MM.1S (cell line): Measurements from ENCODE around the gene SETBP1.

Experiments used
- DNase-seq: peaks from one replicate; pipeline ENCODE4 v3.0.0-alpha.2; 2015
- H2AFZ ChIP-seq: fragments of 300-600 bp; sonication (generic); 2 replicates; pipeline ENCODE4 v1.6.0; 2016; ENCODE audit warnings: antibody characterized with exemption, low read length
- H3F3A ChIP-seq: fragments of 300-600 bp; sonication (generic); 2 replicates; pipeline ENCODE4 v1.6.1; 2016; ENCODE audit warnings: mild to moderate bottlenecking, antibody characterized with exemption, low read length, moderate library complexity, mixed read lengths; ENCODE audit not compliant: insufficient read depth
- H3K27ac ChIP-seq: fragments of 300-600 bp; sonication (generic); 2 replicates; pipeline ENCODE4 v1.5.1; 2016; ENCODE audit warnings: mild to moderate bottlenecking, low read length
- H3K27me3 ChIP-seq: fragments of 300-600 bp; sonication (generic); replicated peaks from 2 replicates; pipeline ENCODE4 v1.6.0; 2016; ENCODE audit warnings: low read length; ENCODE audit not compliant: insufficient read depth
- H3K36me3 ChIP-seq: fragments of 300-600 bp; sonication (generic); replicated peaks from 2 replicates; pipeline ENCODE4 v1.6.1; 2016; ENCODE audit warnings: mild to moderate bottlenecking, low read length, mixed read lengths; ENCODE audit not compliant: insufficient read depth
- H3K4me1 ChIP-seq: fragments of 300-600 bp; sonication (generic); 2 replicates; pipeline ENCODE4 v1.6.1; 2016; ENCODE audit warnings: low read length, mixed read lengths
- H3K4me2 ChIP-seq: fragments of 300-600 bp; sonication (generic); 2 replicates; pipeline ENCODE4 v1.6.0; 2016; ENCODE audit warnings: low read depth, low read length
- H3K4me3 ChIP-seq: fragments of 300-600 bp; sonication (generic); 2 replicates; pipeline ENCODE4 v1.5.1; 2016; ENCODE audit warnings: low read length, mixed read lengths
- H3K79me2 ChIP-seq: fragments of 300-600 bp; sonication (generic); 2 replicates; pipeline ENCODE4 v1.6.1; 2016; ENCODE audit warnings: mixed run types, low read length, mixed read lengths
- H3K9ac ChIP-seq: fragments of 300-600 bp; sonication (generic); 2 replicates; pipeline ENCODE4 v1.6.1; 2016; ENCODE audit warnings: low read length, mixed read lengths
- H3K9me2 ChIP-seq: fragments of 300-600 bp; sonication (generic); replicated peaks from 2 replicates; pipeline ENCODE4 v1.6.1; 2016; ENCODE audit warnings: mild to moderate bottlenecking, low read length, mixed read lengths; ENCODE audit not compliant: insufficient read depth
- H3K9me3 ChIP-seq: fragments of 300-600 bp; sonication (generic); replicated peaks from 2 replicates; pipeline ENCODE4 v1.6.1; 2016; ENCODE audit warnings: mild to moderate bottlenecking, low read length, mixed read lengths; ENCODE audit not compliant: insufficient read depth
- H4K20me1 ChIP-seq: fragments of 300-600 bp; sonication (generic); 2 replicates; pipeline ENCODE4 v1.6.1; 2016; ENCODE audit warnings: mild to moderate bottlenecking, low read length, moderate library complexity, mixed read lengths; ENCODE audit not compliant: insufficient read depth
- CTCF ChIP-seq: fragments of 300-600 bp; sonication (generic); IDR thresholded peaks from 2 replicates; pipeline ENCODE4 v1.5.1; 2016; ENCODE audit warnings: antibody characterized with exemption, low read length, mixed read lengths
- EZH2 ChIP-seq: fragments of 300-600 bp; sonication (generic); optimal IDR thresholded peaks from 2 replicates; pipeline ENCODE3; 2017; ENCODE audit warnings: low read depth, mild to moderate bottlenecking, antibody characterized with exemption, low read length, mixed read lengths
- EZH2phosphoT487 ChIP-seq: fragments of 300-600 bp; sonication (generic); IDR thresholded peaks from 2 replicates; pipeline ENCODE4 v1.6.1; 2018; ENCODE audit warnings: antibody characterized with exemption, low read length

Gene SETBP1

GRCh38 chr18:44961288-44961995 lies 280.8 kb downstream of the SETBP1 start:
- no peaks in the 10 kb centered on the region for H3K4me1 ChIP-seq

DNA sequence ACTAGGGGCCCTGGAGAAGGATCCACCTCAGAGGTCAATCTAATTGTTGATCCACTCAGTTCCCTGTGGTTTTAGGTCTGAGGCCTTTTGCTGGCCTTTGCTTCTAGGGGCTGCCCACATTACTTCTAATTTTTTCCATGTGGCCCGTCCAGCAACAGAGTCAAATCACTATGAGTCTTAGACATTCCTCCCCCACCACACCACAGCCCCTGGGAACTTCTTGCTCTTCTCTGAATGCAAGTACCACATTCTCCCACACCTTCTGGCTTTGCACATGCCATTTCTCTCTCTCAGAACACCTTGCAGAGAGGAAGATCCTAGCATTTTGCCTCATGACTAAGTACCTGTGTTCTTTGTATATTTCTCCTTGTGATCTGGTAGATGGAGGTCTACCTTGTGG lies 286.9 kb downstream of the SETBP1 start:
- TF ChIP-seq EZH2phosphoT487 (no peak), CTCF (no peak)
- H3K9me3 ChIP-seq, result no peaks in the 10 kb centered on the region
- DNase-seq, result no peak

More at GRCh38 chr18:44961288-44961995, 280.8 kb downstream of the SETBP1 start:
- Histone ChIP-seq H3K9me2 (no peaks in the 10 kb centered on the region), H3K36me3 (no peaks in the 10 kb centered on the region), H3F3A (no peaks in the 10 kb centered on the region), H3K27ac (no peak overlapping the region), H3K4me2 (no peak overlapping the region), H2AFZ (no peak overlapping the region), H3K79me2 (no peaks in the 10 kb centered on the region), H3K27me3 (no peaks in the 10 kb centered on the region), H3K9me3 (no peaks in the 10 kb centered on the region), H3K4me3 (no peak overlapping the region), H3K9ac (no peak overlapping the region), H4K20me1 (no peaks in the 10 kb centered on the region)
- DNase-seq, result no peak
- no peak for TF ChIP-seq CTCF
- TF ChIP-seq EZH2phosphoT487, result no peak
- TF ChIP-seq EZH2, result no peak

GRCh38 chr18:44968336-44968735 lies 287.6 kb downstream of the SETBP1 start:
- Histone ChIP-seq H3K27ac (no peak overlapping the region), H3K79me2 (peaks cover 2% of the 10 kb centered on the region; the same call in 1 of the 2 replicates), H3K4me3 (no peak overlapping the region), H3K36me3 (no peaks in the 10 kb centered on the region), H3K27me3 (no peaks in the 10 kb centered on the region), H4K20me1 (no peaks in the 10 kb centered on the region), H3K9ac (no peak overlapping the region), H2AFZ (no peak overlapping the region), H3K9me2 (no peaks in the 10 kb centered on the region), H3F3A (no peaks in the 10 kb centered on the region), H3K4me1 (no peaks in the 10 kb centered on the region), H3K9me3 (no peaks in the 10 kb centered on the region), H3K4me2 (no peak overlapping the region)
- no peak for DNase-seq
- TF ChIP-seq CTCF (no peak), EZH2 (no peak), EZH2phosphoT487 (no peak)

More for the DNA sequence above, 286.9 kb downstream of the SETBP1 start:
- no peak overlapping the region for H3K4me2 ChIP-seq
- no peaks in the 10 kb centered on the region for H3F3A ChIP-seq
- no peaks in the 10 kb centered on the region for H3K79me2 ChIP-seq
- H3K9ac ChIP-seq, result no peak overlapping the region
- no peak overlapping the region for H3K4me3 ChIP-seq
- H3K9me2 ChIP-seq, result no peaks in the 10 kb centered on the region
- no peaks in the 10 kb centered on the region for H4K20me1 ChIP-seq
- no peak overlapping the region for H2AFZ ChIP-seq
- no peak overlapping the region for H3K27ac ChIP-seq
- H3K36me3 ChIP-seq, result no peaks in the 10 kb centered on the region
- no peaks in the 10 kb centered on the region for H3K27me3 ChIP-seq
- no peaks in the 10 kb centered on the region for H3K4me1 ChIP-seq
